Heart right ventricle (tissue), 16 donors: Measurements from ENCODE around the gene ATP6AP2. TPM values are rescaled to one million over a fixed set of nuclear protein-coding genes. Genes with fewer than 3 reads are reported as not detected.

Experiments
- ATAC-seq, 8 donors: fragments of 200-7000 bp; cut with Tn5 transposase; one replicate each; pipeline ENCODE4 v1.9.1; 2020; ENCODE audit warnings: mild to moderate bottlenecking in 8 of 8, moderate library complexity in 8 of 8, moderate number of reproducible peaks in 1 of 8
- DNase-seq, 2 donors: peaks; one replicate each; pipeline ENCODE4 v3.0.0-alpha.2; 2020
- H3K27ac ChIP-seq, 10 donors: fragments of 200-600 bp; sonication (generic) in 2 of 10; one replicate each; pipeline versions ENCODE4 v1.5.0 to v1.8.0; 2020 to 2022; ENCODE audit warnings: mild to moderate bottlenecking in 3 of 10
- H3K27me3 ChIP-seq, 7 donors: fragments of 200-600 bp; one replicate each; pipeline ENCODE4 v1.8.0; 2021 to 2022; ENCODE audit warnings: mild to moderate bottlenecking in 2 of 7
- H3K36me3 ChIP-seq, 9 donors: fragments of 200-600 bp; sonication (generic) in 1 of 9; one replicate each; pipeline versions ENCODE4 v1.5.0 to v1.8.0; 2020 to 2022; ENCODE audit warnings: mild to moderate bottlenecking in 2 of 9
- H3K4me1 ChIP-seq, 9 donors: fragments of 200-600 bp; sonication (generic) in 1 of 9; one replicate each; pipeline versions ENCODE4 v1.5.0 to v1.8.0; 2020 to 2022; ENCODE audit warnings: mild to moderate bottlenecking in 4 of 9
- H3K4me3 ChIP-seq, 10 donors: fragments of 200-600 bp; sonication (generic) in 2 of 10; one replicate each; pipeline versions ENCODE4 v1.5.0 to v1.8.0; 2020 to 2022; ENCODE audit warnings: mild to moderate bottlenecking in 7 of 10, moderate library complexity in 2 of 10
- H3K9me3 ChIP-seq, 11 donors: fragments of 200-600 bp in 10 of 11; sonication (generic) in 2 of 11; one replicate each; pipeline versions ENCODE4 v1.5.0 to v1.8.0; 2013 to 2022; ENCODE audit warnings: mild to moderate bottlenecking in 2 of 11, control low read depth in 1 of 11, moderate library complexity in 1 of 11
- CTCF ChIP-seq, 9 donors: fragments of 200-600 bp; sonication (generic) in 2 of 9; IDR thresholded peaks; one replicate each; pipeline versions ENCODE4 v1.5.0 to v1.8.0; 2021 to 2022; ENCODE audit warnings: antibody characterized with exemption in 9 of 9, mild to moderate bottlenecking in 5 of 9, moderate library complexity in 1 of 9
- WGBS, 2 donors: extraction: QIAGEN DNeasy Blood & Tissue Kit; methylation state at CpG; one replicate each; pipeline ENCODE4 v1.1.7; 2013; ENCODE audit warnings: inconsistent platforms in 1 of 2; 5-methylcytosine and 5-hydroxymethylcytosine counted together
- intact Hi-C, 10 donors: fragments of 100-400 bp; cut with DNase I; formaldehyde crosslinking; loops; one replicate each; pipeline versions ENCODE4 v1.11.1 to v1.14.2; 2022
- polyA plus RNA-seq, 2 donors: library from polyadenylated mRNA; stranded (reverse); fragments of 200-250 nt; gene quantifications; one replicate each; pipeline ENCODE4 v1.2.3, GENCODE V29; 2013
- total RNA-seq, 10 donors: library from RNA; stranded (reverse); fragmentation: NEBNext Ultra II Directional in 3 of 10; extraction: Animal tissue kit (Norgen Biotek cat#: 25700) in 3 of 10; gene quantifications; one replicate each; pipeline versions ENCODE4 v1.2.1 to v1.2.4, GENCODE V29; 2021 to 2023
- donor health status: Arrhythmogenic right ventricular cardiomyopathy.
- donor health status: ischemic (EF 13 %, LVEDD 7.1; RV severe dilation, severe dysfunction).
- donor health status: healthy with polysubstance abuse.
- donor health status: DM: no; HTN: yes; CAD: no.
- donor health status: DM: no; HTN: no; CAD: no.
- donor health status: ischemic (EF 25% LVEDD 6.9; RV normal size, moderate dysfunction).
- donor health status: ischemic (EF 25% LVEDD 5.7; RV mildly dilated, moderate dysfunction).
- donor health status: healthy.
- donor health status: DM: yes; HTN: yes; CAD: no.
- donor health status: Ischemic cardiomyopathy.
- donor health status: ischemic (EF 35%, LVEDD 5.7; RV mildly dilated, moderate dysfunction).
- donor health status: nonischemic (EF 11% LVEDD 7.7; RV severe dilation, severe dysfunction).
- donor health status: DM: yes; HTN: yes; CAD: no.
- donor health status: PGD.
- donor health status: ischemic (EF 29% LVEDD 5.4; RV normal size, mild dysfunction).
- donor health status: nonischemic (EF 23%, LVEDD 6.1; RV moderate dilation, normal function).

The ATP6AP2 gene
- total and polyA plus RNA-seq, 12 donors: 28.0 to 62.1 (median 46.8) TPM

GRCh38 chrX:40550066-40550465 is 30.7 kb upstream of the ATP6AP2 start:
- H3K9me3 ChIP-seq: no peaks in the 10 kb centered on the region
- no peak for ATAC-seq

GRCh38 chrX:40552768-40553167 is 28.0 kb upstream of the ATP6AP2 start:
- H3K27ac ChIP-seq: no peak overlapping the region
- TF ChIP-seq CTCF (IDR thresholded peaks at IDR 0.05): peak in 3 of 9 donors; percentile 15 to 31 (median 25)
- intact Hi-C loops: no loop called here
- WGBS, 2 donors: 58 to 61% methylated on average over 4 to 5 of the region's 5 CpGs
- H3K4me1 ChIP-seq: no peaks in the 10 kb centered on the region
- peaks cover 0 to 53% (median 0%) of the 10 kb centered on the region in 7 donors for H3K27me3 ChIP-seq
- no peaks in the 10 kb centered on the region for H3K9me3 ChIP-seq
- no peak overlapping the region for H3K4me3 ChIP-seq
- no peak for ATAC-seq
- no peak for DNase-seq
- H3K36me3 ChIP-seq: no peaks in the 10 kb centered on the region

More at GRCh38 chrX:40550066-40550465, 30.7 kb upstream of the ATP6AP2 start:
- no peak overlapping the region for H3K4me3 ChIP-seq
- TF ChIP-seq CTCF (IDR thresholded peaks at IDR 0.05): no peak
- no peak overlapping the region for H3K27ac ChIP-seq
- H3K36me3 ChIP-seq: no peaks in the 10 kb centered on the region
- intact Hi-C loops: no loop called here
- peaks cover 0 to 67% (median 0%) of the 10 kb centered on the region in 7 donors for H3K27me3 ChIP-seq
- DNase-seq: no peak
- no peaks in the 10 kb centered on the region for H3K4me1 ChIP-seq
- 50 to 51% methylated on average over 9 of the region's 9 CpGs for WGBS, 2 donors

- Histone ChIP-seq H3K36me3 (no peaks in the 10 kb centered on the region), H3K4me1 (no peaks in the 10 kb centered on the region), H3K9me3 (no peaks in the 10 kb centered on the region), H3K4me3 (no peak overlapping the region), H3K27me3 (peaks cover 0 to 74% (median 0%) of the 10 kb centered on the region in 7 donors), H3K27ac (no peak overlapping the region)
- DNase-seq: no peak
- intact Hi-C loops: no loop called here
- TF ChIP-seq CTCF (IDR thresholded peaks at IDR 0.05): no peak
- 93 to 96% methylated on average over 4 of the region's 4 CpGs for WGBS, 2 donors
- no peak for ATAC-seq
Measured at GRCh38 chrX:40558590-40558989, 22.2 kb upstream of the ATP6AP2 start.

GRCh38 chrX:40563784-40564183 is 17.0 kb upstream of the ATP6AP2 start:
- H3K27ac ChIP-seq: no peak overlapping the region
- TF ChIP-seq CTCF (IDR thresholded peaks at IDR 0.05): no peak
- H3K36me3 ChIP-seq: no peaks in the 10 kb centered on the region
- H3K4me1 ChIP-seq: no peaks in the 10 kb centered on the region
- peaks cover 0 to 94% (median 0%) of the 10 kb centered on the region in 7 donors for H3K27me3 ChIP-seq
- intact Hi-C loops: no loop called here
- no peak for ATAC-seq
- WGBS, 2 donors: 83 to 87% methylated on average over 10 of the region's 10 CpGs
- no peaks in the 10 kb centered on the region for H3K9me3 ChIP-seq
- no peak for DNase-seq
- H3K4me3 ChIP-seq: no peak overlapping the region
